CD4-positive, alpha-beta T cell treated with Interleukin-4 for 1 hour (primary cell): ENCODE data around the gene NARF.

Experiments
- DNase-seq, 2 donors: peaks; one replicate each; pipeline ENCODE4 v3.0.0-alpha.2; 2020 to 2022

NARF gene

GRCh38 chr17:82480318-82480717 is 21.8 kb downstream of the NARF start:
- no peak for DNase-seq

- no peak for DNase-seq
These were observed 24.7 kb downstream of the NARF start for GRCh38 chr17:82483204-82483660.

- DNase-seq: no peak
These were observed 25.3 kb downstream of the NARF start for GRCh38 chr17:82483836-82484235.

DNA sequence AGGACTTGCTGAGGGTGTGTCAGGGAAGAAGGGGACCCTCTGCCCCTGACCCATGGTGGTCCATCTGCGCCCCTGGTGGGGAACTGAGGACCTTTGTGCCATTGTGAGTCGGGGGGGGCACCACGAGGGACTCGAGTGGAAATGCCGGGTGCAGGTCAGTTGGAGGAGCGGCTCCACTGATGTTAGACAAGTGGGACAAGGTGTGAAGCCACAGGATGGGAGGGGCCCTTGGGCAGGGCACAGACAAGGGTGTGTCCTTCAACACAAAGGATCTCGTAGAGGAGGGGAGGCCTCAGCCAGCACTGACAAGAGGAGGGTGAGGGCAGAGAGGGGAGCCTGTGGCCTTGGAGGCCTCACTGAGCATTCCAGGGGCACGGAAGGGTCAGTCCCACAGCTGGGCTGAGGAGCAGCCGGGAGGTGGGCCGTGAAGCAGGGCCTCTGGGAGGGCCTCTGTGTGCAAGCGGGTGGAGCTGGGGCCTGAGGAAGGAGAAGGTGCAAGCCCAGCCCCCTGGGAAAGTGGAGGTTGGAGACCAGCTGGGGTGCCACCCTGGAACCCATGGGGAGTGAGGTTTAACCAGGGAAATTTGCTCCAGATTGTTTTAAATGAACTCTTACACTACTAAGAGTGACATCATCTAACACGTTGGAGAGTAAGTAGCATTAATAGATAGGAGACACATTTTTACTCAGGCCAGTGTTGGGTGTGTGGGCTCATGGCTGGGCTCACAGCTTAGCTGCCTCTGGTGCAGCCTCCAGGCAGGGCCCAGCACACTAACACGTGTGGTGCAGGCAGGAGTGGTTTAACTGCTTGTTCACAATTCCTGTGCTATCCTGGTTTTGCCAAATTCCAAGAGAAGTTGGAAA is 27.9 kb downstream of the NARF start:
- DNase-seq: no peak

- DNase-seq: no peak
These were observed 29.4 kb downstream of the NARF start for GRCh38 chr17:82487910-82488309.

GRCh38 chr17:82489117-82489516 is 30.6 kb downstream of the NARF start:
- no peak for DNase-seq

DNA sequence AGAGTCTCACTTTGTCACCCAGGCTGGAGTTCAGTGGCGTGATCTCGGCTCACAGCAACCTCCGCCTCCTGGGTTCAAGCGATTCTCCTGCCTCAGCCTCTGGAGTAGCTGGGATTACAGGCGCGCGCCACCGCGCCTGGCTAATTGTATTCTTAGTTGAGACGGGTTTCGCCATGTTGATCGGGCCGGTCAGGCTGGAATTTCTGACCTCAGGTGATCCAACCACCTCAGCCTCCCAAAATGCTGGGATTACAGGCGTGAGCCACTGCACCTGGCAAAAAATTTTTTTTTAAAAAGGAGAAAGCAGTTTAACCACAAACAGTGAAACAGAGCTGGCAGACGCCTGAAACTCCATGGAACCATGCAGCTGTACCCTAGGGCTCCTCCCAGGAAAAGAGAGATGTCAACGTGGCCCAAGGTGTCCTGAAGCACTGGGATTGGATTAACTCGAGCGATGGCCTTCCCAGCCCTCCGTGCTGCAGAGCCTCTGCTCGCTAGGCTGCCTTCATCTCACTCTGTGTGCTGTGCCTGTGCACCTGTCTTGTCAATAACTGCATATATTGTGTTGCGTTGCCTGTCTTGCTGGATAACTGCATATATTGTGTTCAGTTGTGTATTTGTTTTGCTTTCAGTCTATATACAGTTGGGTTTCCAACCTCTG is 31.4 kb downstream of the NARF start:
- DNase-seq: no peak

DNA sequence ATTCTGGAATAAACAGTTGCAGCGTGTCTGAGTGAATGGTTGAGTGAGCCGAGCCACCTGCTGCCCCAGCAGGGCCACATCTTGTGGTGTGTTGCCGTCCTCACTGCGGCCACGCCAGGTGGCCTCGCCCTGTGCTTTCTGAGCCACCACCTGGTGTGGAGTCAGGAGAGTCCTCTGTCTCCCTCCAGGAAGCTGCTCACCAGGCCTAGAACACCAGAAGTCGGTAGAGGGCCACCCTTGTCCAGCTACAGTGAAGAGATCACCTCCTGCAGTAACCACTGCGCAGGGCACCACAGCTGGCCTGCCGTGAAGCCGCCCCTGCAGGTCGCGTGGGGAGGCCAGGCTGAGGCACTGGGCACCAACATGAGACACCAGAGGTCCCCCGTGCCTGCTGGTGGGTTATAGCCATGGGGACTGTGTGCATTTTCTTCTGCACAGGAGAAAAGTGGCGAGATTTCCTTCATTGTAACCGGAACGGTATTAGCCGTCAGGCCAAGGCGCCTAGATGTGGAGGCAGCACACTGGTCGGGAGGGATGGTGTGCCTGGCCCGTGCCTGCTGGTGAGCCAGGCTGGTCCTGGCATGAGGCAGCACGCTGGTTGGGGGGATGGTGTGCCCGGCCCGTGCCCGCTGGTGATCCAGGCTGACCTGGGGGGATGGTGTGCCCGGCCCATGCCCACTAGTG is 32.1 kb downstream of the NARF start:
- DNase-seq: no peak

GRCh38 chr17:82491196-82491530 is 32.6 kb downstream of the NARF start:
- no peak for DNase-seq

DNA sequence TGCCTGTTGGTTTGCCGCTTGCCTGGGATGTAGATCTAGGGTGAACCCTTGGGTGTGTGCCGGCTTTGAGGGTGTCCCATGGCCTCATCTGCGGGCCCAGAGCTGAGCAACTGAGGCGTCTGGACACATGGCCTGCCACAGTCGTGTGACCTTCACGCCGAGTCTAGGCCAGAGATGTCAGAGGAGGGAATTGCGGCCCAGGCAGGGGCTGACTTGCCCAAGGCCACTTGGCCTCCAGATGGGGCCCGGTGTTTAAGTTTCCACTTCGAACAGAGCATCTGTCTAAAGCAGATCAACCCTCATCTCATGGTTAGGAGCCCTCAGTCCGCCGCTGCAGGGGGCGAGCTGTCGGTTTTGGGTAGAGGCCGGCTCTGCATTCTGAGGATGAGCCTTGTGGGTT is 33.0 kb downstream of the NARF start:
- DNase-seq: no peak

DNA sequence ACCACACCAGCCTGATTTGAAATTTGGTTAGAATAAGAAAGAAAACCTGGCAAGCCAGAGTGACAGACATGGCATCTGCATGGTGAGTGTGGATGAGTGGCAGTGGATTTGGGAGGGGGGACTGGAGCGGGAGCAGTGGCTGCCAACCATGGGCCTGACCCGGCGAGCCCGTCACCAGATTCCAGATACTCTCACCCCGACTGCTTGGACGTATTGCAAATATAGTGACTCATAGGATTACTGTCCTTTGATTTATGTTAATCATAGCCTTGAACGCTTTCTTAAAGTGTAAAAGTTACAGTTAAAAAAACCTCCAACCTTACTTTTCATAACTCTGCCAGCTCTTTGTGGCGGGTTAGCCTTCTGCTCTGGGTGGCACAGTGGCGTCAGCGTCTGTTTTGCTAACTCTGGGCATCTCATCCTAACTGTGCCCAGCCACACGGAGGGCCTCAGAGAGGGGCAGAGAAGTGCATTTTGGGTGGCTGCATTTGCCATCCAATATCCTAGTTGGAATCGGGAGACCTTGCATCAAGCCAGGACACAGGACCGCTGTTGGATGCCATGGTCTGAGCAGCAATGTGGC is 34.2 kb downstream of the NARF start:
- DNase-seq: no peak

DNA sequence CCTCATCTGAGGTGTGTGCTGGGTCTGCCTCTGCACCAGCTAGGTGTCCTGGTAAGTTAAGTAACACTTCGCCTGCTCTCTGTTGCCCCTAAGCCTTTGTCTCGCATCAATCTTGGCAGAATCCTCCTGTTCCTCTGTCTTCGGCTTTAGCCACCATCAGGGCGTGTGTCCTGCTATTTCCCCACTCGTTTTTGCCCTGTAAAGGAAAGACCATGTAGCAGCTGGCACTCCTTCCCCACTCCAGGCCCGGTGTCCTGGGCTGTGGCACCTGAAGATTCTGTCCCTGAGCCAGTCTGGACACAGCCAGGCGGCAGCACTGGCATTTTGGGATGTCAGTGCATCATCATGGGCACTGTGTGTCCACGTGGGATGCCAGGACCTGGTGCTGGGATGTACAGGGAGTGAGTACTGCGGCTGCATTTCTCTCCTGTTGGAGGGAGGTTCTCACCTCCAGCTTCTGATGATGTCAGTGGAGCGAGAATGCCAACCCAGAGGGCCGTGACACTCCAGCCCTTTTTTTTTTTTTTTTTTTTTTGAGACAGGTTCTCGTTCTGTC is 34.8 kb downstream of the NARF start:
- no peak for DNase-seq

DNA sequence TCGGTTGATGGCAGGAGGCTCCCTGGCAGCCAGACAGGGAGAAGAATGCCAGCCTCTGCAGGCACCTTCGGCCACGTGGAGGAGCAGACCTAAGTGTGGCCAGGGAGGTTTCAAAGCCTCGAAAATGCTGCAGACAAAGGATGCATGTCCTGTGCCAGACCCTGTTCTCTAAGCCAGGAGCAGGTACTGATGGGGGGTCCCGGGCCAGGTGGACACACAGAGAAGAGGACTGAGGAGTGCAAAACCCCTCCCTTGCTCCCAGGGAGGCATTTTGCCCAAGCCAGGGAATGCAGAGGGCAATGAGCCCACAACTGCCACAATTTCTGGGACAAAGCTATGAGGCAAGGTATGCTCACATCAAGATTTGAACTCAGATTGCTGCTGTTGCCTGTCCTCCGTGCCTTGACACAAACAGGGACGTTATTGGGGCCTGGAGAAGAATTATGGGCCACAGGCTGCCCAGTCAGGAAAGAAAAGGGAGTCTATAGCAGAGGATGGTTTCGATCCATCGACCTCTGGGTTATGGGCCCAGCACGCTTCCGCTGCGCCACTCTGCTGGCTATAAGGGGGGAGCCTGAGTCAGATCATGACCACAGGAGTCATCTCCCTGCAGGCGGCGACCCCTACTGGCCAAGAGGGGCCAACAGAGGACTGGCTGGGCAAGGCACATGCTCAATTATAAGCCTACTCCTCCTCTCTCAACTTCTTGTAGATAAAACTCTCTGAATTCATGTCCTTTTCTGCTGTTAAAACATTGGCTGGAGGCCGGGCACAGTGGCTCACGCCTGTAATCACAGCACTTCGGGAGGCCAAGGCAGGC is 35.9 kb downstream of the NARF start:
- DNase-seq: peak; percentile 91 to 93

- DNase-seq: no peak
These were observed 37.4 kb downstream of the NARF start for GRCh38 chr17:82495844-82496528.

DNA sequence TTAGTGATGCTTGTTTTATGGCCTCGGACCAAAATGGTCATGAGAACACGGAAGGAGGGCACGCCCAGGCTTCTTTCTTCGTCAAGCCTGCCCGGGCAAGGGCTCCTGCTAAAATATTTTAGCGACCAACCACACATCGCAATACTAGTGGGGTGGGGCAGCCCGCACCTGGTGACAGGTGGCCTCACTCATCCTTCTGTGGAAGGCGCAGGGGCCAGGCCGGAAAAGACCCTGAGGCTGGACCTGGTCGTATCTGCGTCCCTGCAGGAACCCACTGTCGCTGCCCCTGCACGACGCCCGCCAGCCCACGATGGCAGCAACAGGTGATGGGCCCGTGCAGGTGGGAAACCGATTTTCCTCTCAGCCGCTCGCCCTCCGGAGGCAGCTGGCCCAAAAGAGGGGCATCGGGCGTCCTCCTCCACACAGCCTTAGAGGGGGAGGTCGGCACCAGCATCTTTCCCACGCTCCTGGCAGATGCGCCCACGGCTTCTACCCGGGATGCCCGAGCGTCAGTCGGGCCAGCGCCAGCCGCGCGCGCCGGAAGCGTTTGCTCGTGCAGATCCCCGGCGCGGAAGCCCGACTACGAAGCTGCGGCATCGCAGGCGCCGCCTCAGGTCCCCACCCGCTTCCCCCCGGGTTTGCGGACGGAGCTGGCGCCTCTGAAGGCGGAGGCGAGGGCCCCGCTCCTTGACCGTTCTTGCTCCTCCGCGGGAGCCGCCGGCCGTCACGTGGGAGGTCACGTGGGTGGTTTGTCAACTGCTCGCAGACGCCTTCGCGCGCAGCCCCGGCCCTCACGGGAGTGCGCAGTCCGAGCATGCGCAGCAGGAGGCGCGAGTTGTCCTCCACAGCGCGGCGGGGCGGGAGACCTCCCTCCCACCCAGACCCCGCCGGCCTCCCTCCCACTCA is 38.2 kb downstream of the NARF start:
- DNase-seq: peak; percentile 90 to 92

GRCh38 chr17:82497483-82498405 is 39.2 kb downstream of the NARF start:
- peak; percentile 43 to 64 for DNase-seq

DNA sequence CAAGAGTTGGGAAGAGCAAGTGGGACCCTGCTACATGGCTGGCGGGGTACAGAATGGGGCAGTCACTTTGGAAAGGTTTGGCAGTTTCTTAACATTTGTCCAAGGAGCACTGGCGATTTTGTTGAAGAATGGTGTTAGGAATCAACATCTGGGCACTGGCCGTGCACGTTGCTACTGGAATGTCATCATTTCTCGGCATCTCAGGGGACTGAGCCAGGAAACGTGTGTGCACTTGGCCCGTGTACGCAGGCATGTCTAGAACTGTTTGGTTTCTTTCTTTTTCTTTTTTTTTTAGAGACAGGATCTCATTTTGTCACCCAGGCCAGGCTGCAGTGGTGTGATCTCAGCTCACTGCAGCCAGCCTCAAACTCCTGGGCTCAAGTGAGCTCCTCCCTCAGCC is 43.7 kb downstream of the NARF start:
- no peak for DNase-seq

DNA sequence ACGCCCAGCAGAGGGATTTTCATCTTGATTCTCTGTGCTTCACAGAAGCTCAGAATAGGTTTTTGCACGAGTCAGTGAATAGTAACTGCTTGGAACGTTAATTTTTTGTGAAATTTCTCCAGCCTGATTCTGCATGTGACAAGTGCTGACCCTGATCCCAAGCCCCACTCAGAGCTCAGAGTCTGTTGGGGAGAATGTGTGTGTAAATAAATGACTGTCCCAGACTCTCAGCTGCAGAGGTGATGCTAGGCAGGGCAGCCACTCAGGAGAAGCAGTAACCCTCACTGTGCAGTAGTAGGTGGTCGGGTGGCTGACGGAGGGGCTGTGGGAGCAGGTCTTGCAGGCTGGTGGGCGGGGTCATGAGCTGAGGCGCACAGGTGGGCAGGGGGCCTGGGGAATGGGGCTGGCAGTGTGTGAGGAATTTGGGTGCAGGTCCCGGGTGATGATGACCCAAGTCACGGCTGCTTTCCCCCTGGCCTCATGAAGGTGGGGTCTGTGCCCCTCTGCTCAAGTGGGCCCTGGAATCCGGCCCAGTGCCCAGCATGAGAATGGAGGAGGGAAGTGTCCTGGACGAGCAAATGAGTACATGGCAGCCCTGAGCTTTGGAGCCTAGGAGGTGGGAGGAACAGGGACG is 44.7 kb downstream of the NARF start:
- no peak for DNase-seq
